ENCODE results near the gene DYNLT3. TPM values are rescaled to one million over a fixed set of nuclear protein-coding genes. Genes with fewer than 3 reads are reported as not detected.

The DYNLT3 gene
- total RNA-seq, 1 experiment from 2014 or later, result 5.7 TPM

DNA sequence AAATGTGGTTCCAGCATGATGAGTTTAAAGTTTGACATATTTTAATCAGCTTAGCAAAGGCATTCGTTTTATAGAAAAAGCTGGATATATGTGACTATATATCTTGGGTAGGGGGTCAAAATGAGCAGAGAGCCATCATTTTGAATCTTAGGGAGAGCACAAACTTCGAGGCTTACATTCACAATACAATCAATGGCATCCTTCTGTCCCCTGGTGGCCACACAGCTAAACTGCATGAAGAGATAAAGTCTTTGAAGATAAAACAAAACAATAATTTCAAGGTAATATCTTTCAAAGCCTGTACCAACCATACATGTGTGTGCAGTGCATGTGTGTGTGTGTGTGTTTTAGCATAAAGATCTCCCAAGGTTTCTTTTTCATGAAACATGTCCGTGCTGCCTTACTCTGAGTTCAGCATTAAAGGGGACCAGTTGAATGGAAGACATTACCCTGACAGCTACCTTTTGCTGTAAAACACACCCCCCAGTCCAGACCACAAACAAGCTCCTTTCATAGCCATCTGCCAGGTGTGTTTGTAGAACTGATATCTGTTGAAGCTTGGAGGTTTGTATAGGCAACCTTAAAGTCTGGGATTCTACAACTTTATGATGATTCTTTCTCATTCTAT lies 22.0 kb downstream of the DYNLT3 start:
- Histone ChIP-seq H3K9me3 (ENCODE audit: control insufficient read depth, low read depth, low read length) (peaks cover 1% of the 10 kb centered on the region), H3K79me2 (ENCODE audit: insufficient read depth, low read length) (no peaks in the 10 kb centered on the region), H2BK20ac (ENCODE audit: low read depth, low read length, poor library complexity, severe bottlenecking) (no peak overlapping the region), H2BK5ac (ENCODE audit: insufficient read length, low read length) (no peak overlapping the region), H2AFZ (ENCODE audit: low read length) (no peak overlapping the region), H3K23ac (ENCODE audit: insufficient read length, low read depth, low read length) (no peak overlapping the region), H2BK120ac (ENCODE audit: low read depth, low read length, poor library complexity, severe bottlenecking) (no peak overlapping the region), H3K14ac (ENCODE audit: insufficient read depth, low read length) (no peak overlapping the region), H3K4me2 (ENCODE audit: insufficient read depth, insufficient read length, low read length) (no peak overlapping the region), H3K18ac (ENCODE audit: insufficient read length, low read depth, low read length) (no peak overlapping the region), H3T11ph (ENCODE audit: low read length) (no peak overlapping the region), H3K27me3 (ENCODE audit: insufficient read depth, low read length) (no peaks in the 10 kb centered on the region), H2BK15ac (ENCODE audit: low read depth, low read length) (no peak overlapping the region), H2AK5ac (ENCODE audit: insufficient read length, low read length) (no peak overlapping the region), H4K5ac (ENCODE audit: insufficient read length, low read depth, low read length) (no peak overlapping the region), H3K4me1 (ENCODE audit: insufficient read depth, low read length) (no peaks in the 10 kb centered on the region), H3K23me2 (ENCODE audit: insufficient read length, low read depth, low read length, poor library complexity, severe bottlenecking) (no peaks in the 10 kb centered on the region), H3K56ac (ENCODE audit: insufficient read length, low read depth, low read length) (no peak overlapping the region), H3K4ac (ENCODE audit: low read depth, low read length) (no peak overlapping the region), H4K91ac (ENCODE audit: insufficient read length, low read depth, low read length) (no peak overlapping the region), H4K20me1 (ENCODE audit: control insufficient read depth, insufficient read depth, insufficient read length) (no peaks in the 10 kb centered on the region), H3K9ac (ENCODE audit: extremely low read depth, insufficient read length, low read length) (no peak overlapping the region), H3K79me1 (ENCODE audit: insufficient read depth, low read depth, low read length, poor library complexity, severe bottlenecking) (no peaks in the 10 kb centered on the region), H2BK12ac (ENCODE audit: insufficient read length, low read depth, low read length) (no peak overlapping the region), H4K8ac (replicated peaks; ENCODE audit: insufficient read length, low read depth, low read length) (no peak overlapping the region), H3K27ac (ENCODE audit: insufficient read length, low read depth, low read length) (no peak overlapping the region)
- Mint-ChIP-seq H3K27ac (no peak overlapping the region), H3K4me3 (no peak overlapping the region), H3K27me3 (ENCODE audit: low read depth) (no peaks in the 10 kb centered on the region; the same call in 1 of the 2 replicates), H3K36me3 (ENCODE audit: insufficient read depth in 1 of 3, low read depth in 3 of 3) (no peaks in the 10 kb centered on the region), H3K4me1 (no peaks in the 10 kb centered on the region), H3K9me3 (peaks cover 64 to 75% of the 10 kb centered on the region in 2 experiments)
- TF ChIP-seq CTCF (conservative IDR thresholded peaks at IDR 0.05), result peak; percentile 81
- peak; percentile 25 for DNase-seq
- no CpG with 5 or more reads among the region's 3 CpGs for WGBS (ENCODE audit: extremely low coverage, insufficient read length, low lambda C conversion rate)
